Adrenal gland (tissue), 12 donors: ENCODE measurements around the gene TNFAIP8. TPM values are rescaled to one million over a fixed set of nuclear protein-coding genes. Genes with fewer than 3 reads are reported as not detected.
A peak's percentile ranks its signal among the peaks of the same experiment; 100 is the strongest.
"Not testable (repeated sequence)": the region's sequence is repeated elsewhere in the genome, so short reads cannot be mapped to it uniquely, and the experiment has no call there.

ENCODE experiments used
- DNase-seq, 7 donors: peaks; one replicate each; pipeline ENCODE4 v3.0.0-alpha.2; 2019 to 2020
- H3K27ac ChIP-seq, 5 donors: fragments of 200-600 bp; sonication (generic) in 4 of 5; 1 replicate in 3 of 5; 2 replicates in 2 of 5; pipeline versions ENCODE4 v1.5.1 to v1.8.0; 2016 to 2020; ENCODE audit warnings: mild to moderate bottlenecking in 1 of 5
- H3K27me3 ChIP-seq: fragments of 200-600 bp; 2 replicates; pipeline ENCODE4 v1.8.0; 2021
- H3K36me3 ChIP-seq, 2 donors: fragments of 200-600 bp; replicated peaks in 1 of 2; 1 replicate in 1 of 2; 2 replicates in 1 of 2; pipeline versions ENCODE4 v1.5.1 to v1.8.0; 2018 to 2022
- H3K4me1 ChIP-seq, 2 donors: fragments of 200-600 bp; replicated peaks in 1 of 2; 1 replicate in 1 of 2; 2 replicates in 1 of 2; pipeline versions ENCODE4 v1.5.1 to v1.8.0; 2018 to 2021
- H3K4me3 ChIP-seq, 4 donors: fragments of 200-600 bp; sonication (generic) in 3 of 4; one replicate each; pipeline ENCODE4 v1.5.1; 2016 to 2018
- H3K9me3 ChIP-seq, 3 donors: fragments of 200-600 bp; sonication (generic) in 1 of 3; replicated peaks in 1 of 3; 1 replicate in 2 of 3; 2 replicates in 1 of 3; pipeline versions ENCODE4 v1.5.1 to v1.8.0; 2016 to 2021
- CTCF ChIP-seq, 6 experiments: fragments of 450-650 bp in 4 of 6; fragments of 200-600 bp in 2 of 6; sonication (generic) in 1 of 6; IDR thresholded peaks; 1 replicate in 5 of 6; 2 replicates in 1 of 6; pipeline versions ENCODE4 v1.5.1 to v1.8.0; 2016 to 2021; ENCODE audit warnings: antibody characterized with exemption in 6 of 6, mild to moderate bottlenecking in 2 of 6, moderate library complexity in 1 of 6
- POLR2A ChIP-seq, 2 donors: fragments of 450-650 bp; IDR thresholded peaks; one replicate each; pipeline ENCODE4 v1.6.1; 2017; ENCODE audit warnings: antibody characterized with exemption in 2 of 2, mild to moderate bottlenecking in 2 of 2, moderate library complexity in 1 of 2
- WGBS, 4 donors: extraction: QIAGEN DNeasy Blood & Tissue Kit in 2 of 4; methylation state at CpG; one replicate each; pipeline versions ENCODE4 v1.1.5 to v1.1.7; 2013 to 2017; 5-methylcytosine and 5-hydroxymethylcytosine counted together
- intact Hi-C, 2 donors: fragments of 100-400 bp; cut with DNase I; formaldehyde crosslinking; loops; one replicate each; pipeline versions ENCODE4 v1.14.1 to v1.15.0; 2022 to 2023
- polyA plus RNA-seq, 3 donors: library from polyadenylated mRNA; stranded (reverse); fragments of 200-250 nt in 2 of 3; fragments of 350-450 nt in 1 of 3; fragmentation: Illumina TruSeq in 1 of 3; extraction: RNeasy Lipid Tissue Mini Kit (QIAGEN cat#74804) in 1 of 3; gene quantifications; one replicate each; pipeline ENCODE4 v1.2.3, GENCODE V29; 2013 to 2014
- total RNA-seq, 9 donors: library from RNA; depleted of rRNA in 4 of 9; stranded (reverse); fragments of >200 nt in 4 of 9; fragments of 120-200 nt in 1 of 9; fragmentation: NEBNext Ultra II Directional in 1 of 9; extraction: Animal tissue kit (Norgen Biotek cat#: 25700) in 1 of 9; gene quantifications; one replicate each; pipeline versions ENCODE4 v1.1.0 to v1.2.4, GENCODE V29; 2013 to 2023
- donor health status: healthy with polysubstance abuse.
- donor health status: Bipolar disorder and iron deficiency.
- donor health status: DM: yes; HTN: yes; CAD: no.
- donor health status: DM: no; HTN: no; CAD: no.
- donor health status: DM: no; HTN: no; CAD: no.
- donor health status: DM: yes; HTN: yes; CAD: no.

The TNFAIP8 gene
- total and polyA plus RNA-seq, 12 donors: 1.4 to 12.7 (median 5.5) TPM

- no peak for DNase-seq
Measured at GRCh38 chr5:119417891-119418605, 62.2 kb downstream of the TNFAIP8 start.

GRCh38 chr5:119418606-119419100 lies 62.8 kb downstream of the TNFAIP8 start:
- no peak for DNase-seq
- no peaks in the 10 kb centered on the region for H3K9me3 ChIP-seq
- WGBS, 4 donors: 35 to 46% (median 40%) methylated on average over 2 of the region's 2 CpGs
- TF ChIP-seq POLR2A (IDR thresholded peaks at IDR 0.05): no peak
- intact Hi-C loops: no loop called here
- H3K4me3 ChIP-seq: no peak overlapping the region
- H3K36me3 ChIP-seq: no peaks in the 10 kb centered on the region
- H3K4me1 ChIP-seq: no peaks in the 10 kb centered on the region
- H3K27me3 ChIP-seq: no peaks in the 10 kb centered on the region
- no peak overlapping the region for H3K27ac ChIP-seq

More at GRCh38 chr5:119417891-119418605, 62.2 kb downstream of the TNFAIP8 start:
- H3K9me3 ChIP-seq: no peaks in the 10 kb centered on the region
- no peaks in the 10 kb centered on the region for H3K36me3 ChIP-seq
- no peaks in the 10 kb centered on the region for H3K27me3 ChIP-seq
- TF ChIP-seq CTCF (IDR thresholded peaks at IDR 0.05): no peak
- no peak for TF ChIP-seq POLR2A (IDR thresholded peaks at IDR 0.05)
- no peak overlapping the region for H3K27ac ChIP-seq
- no peaks in the 10 kb centered on the region for H3K4me1 ChIP-seq
- H3K4me3 ChIP-seq: no peak overlapping the region
- intact Hi-C loops: no loop called here
- 63 to 79% (median 74%) methylated on average over 5 of the region's 5 CpGs for WGBS, 4 donors

GRCh38 chr5:119420169-119420568 lies 64.3 kb downstream of the TNFAIP8 start:
- H3K9me3 ChIP-seq: no peaks in the 10 kb centered on the region
- no peak for DNase-seq
- 60 to 88% (median 74%) methylated on average over 2 to 3 of the region's 3 CpGs for WGBS, 4 donors
- TF ChIP-seq POLR2A (IDR thresholded peaks at IDR 0.05): no peak
- no peak for TF ChIP-seq CTCF (IDR thresholded peaks at IDR 0.05)
- no peaks in the 10 kb centered on the region for H3K27me3 ChIP-seq
- no peak overlapping the region for H3K4me3 ChIP-seq
- H3K36me3 ChIP-seq: no peaks in the 10 kb centered on the region
- no peak overlapping the region for H3K27ac ChIP-seq
- intact Hi-C loops: no loop called here
- no peaks in the 10 kb centered on the region for H3K4me1 ChIP-seq

- intact Hi-C loops: no loop called here
- TF ChIP-seq POLR2A (IDR thresholded peaks at IDR 0.05): no peak
- no peak for TF ChIP-seq CTCF (IDR thresholded peaks at IDR 0.05)
- Histone ChIP-seq H3K4me1 (peaks cover 0 to 6% of the 10 kb centered on the region in 2 donors), H3K4me3 (no peak overlapping the region), H3K27ac (no peak overlapping the region), H3K36me3 (no peaks in the 10 kb centered on the region), H3K27me3 (no peaks in the 10 kb centered on the region), H3K9me3 (no peaks in the 10 kb centered on the region)
- no peak for DNase-seq
- 84 to 95% (median 94%) methylated on average over 3 of the region's 3 CpGs for WGBS, 4 donors
Measured at GRCh38 chr5:119426057-119426456, 70.2 kb downstream of the TNFAIP8 start.

- no peak for DNase-seq
- H3K36me3 ChIP-seq: no peaks in the 10 kb centered on the region
- intact Hi-C loops: no loop called here
- no peak overlapping the region for H3K4me3 ChIP-seq
- TF ChIP-seq CTCF (IDR thresholded peaks at IDR 0.05) (no peak), POLR2A (IDR thresholded peaks at IDR 0.05) (no peak)
- no peaks in the 10 kb centered on the region for H3K27me3 ChIP-seq
- H3K9me3 ChIP-seq: no peaks in the 10 kb centered on the region
- H3K27ac ChIP-seq: peak overlapping the region in 1 of 5 donors; percentile 24
- WGBS, 4 donors: 42 to 74% (median 68%) methylated on average over 2 of the region's 2 CpGs
- H3K4me1 ChIP-seq: peaks cover 0 to 6% of the 10 kb centered on the region in 2 donors
Measured at GRCh38 chr5:119427060-119427459, 71.2 kb downstream of the TNFAIP8 start.

- H3K4me3 ChIP-seq, H3K27me3 ChIP-seq, H3K9me3 ChIP-seq, H3K36me3 ChIP-seq, DNase-seq, intact Hi-C loops, H3K4me1 ChIP-seq: not testable (repeated sequence)
- peak overlapping the region in 1 of 5 donors; percentile 24 for H3K27ac ChIP-seq
- 29 to 47% (median 33%) methylated on average over 4 of the region's 4 CpGs for WGBS, 4 donors
Measured at GRCh38 chr5:119427596-119427995, 71.8 kb downstream of the TNFAIP8 start.

- H3K4me3 ChIP-seq, H3K27me3 ChIP-seq, DNase-seq, H3K4me1 ChIP-seq, H3K9me3 ChIP-seq, H3K27ac ChIP-seq, intact Hi-C loops, H3K36me3 ChIP-seq: not testable (repeated sequence)
- WGBS, 4 donors: 60 to 80% (median 74%) methylated on average over 1 of the region's 1 CpG
Measured at GRCh38 chr5:119428166-119428565, 72.3 kb downstream of the TNFAIP8 start.
